Type B pancreatic cell (in vitro differentiated cells): ENCODE measurements around the gene MLST8. TPM values are rescaled to one million over a fixed set of nuclear protein-coding genes. Genes with fewer than 3 reads are reported as not detected.

Experiments
- DNase-seq: peaks from one replicate; pipeline ENCODE4 v3.0.0; 2021; ENCODE audit warnings: mixed read lengths; ENCODE audit not compliant: unreplicated experiment; ENCODE audit errors: extremely low spot score
- H3K27ac Mint-ChIP-seq: 2 replicates; pipeline ENCODE4 v1.8.0; 2021; ENCODE audit warnings: mild to moderate bottlenecking, mixed read lengths
- H3K27me3 Mint-ChIP-seq: 2 replicates; pipeline ENCODE4 v1.8.0; 2021; ENCODE audit warnings: mixed read lengths
- H3K36me3 Mint-ChIP-seq: 2 replicates; pipeline ENCODE4 v1.8.0; 2021; ENCODE audit warnings: mixed read lengths
- H3K4me1 Mint-ChIP-seq: one replicate; pipeline ENCODE4 v1.8.0; 2021; ENCODE audit warnings: mixed read lengths; ENCODE audit not compliant: unreplicated experiment
- H3K4me3 Mint-ChIP-seq: 2 replicates; pipeline ENCODE4 v1.8.0; 2021; ENCODE audit warnings: mild to moderate bottlenecking, mixed read lengths
- H3K9me3 Mint-ChIP-seq: 2 replicates; pipeline ENCODE4 v1.8.0; 2021; ENCODE audit warnings: mixed read lengths
- CTCF ChIP-seq: fragments of 200-600 bp; sonication (generic); conservative IDR thresholded peaks from 2 replicates; pipeline ENCODE4 v1.5.0; 2021; ENCODE audit warnings: antibody characterized with exemption, mild to moderate bottlenecking
- total RNA-seq: library from RNA; stranded (reverse); gene quantifications from 2 replicates; pipeline ENCODE4 v1.2.1, GENCODE V29; 2021; ENCODE audit warnings: low replicate concordance

MLST8 gene
- total RNA-seq, 1 donor from 2014 or later = 56.8 TPM

DNA sequence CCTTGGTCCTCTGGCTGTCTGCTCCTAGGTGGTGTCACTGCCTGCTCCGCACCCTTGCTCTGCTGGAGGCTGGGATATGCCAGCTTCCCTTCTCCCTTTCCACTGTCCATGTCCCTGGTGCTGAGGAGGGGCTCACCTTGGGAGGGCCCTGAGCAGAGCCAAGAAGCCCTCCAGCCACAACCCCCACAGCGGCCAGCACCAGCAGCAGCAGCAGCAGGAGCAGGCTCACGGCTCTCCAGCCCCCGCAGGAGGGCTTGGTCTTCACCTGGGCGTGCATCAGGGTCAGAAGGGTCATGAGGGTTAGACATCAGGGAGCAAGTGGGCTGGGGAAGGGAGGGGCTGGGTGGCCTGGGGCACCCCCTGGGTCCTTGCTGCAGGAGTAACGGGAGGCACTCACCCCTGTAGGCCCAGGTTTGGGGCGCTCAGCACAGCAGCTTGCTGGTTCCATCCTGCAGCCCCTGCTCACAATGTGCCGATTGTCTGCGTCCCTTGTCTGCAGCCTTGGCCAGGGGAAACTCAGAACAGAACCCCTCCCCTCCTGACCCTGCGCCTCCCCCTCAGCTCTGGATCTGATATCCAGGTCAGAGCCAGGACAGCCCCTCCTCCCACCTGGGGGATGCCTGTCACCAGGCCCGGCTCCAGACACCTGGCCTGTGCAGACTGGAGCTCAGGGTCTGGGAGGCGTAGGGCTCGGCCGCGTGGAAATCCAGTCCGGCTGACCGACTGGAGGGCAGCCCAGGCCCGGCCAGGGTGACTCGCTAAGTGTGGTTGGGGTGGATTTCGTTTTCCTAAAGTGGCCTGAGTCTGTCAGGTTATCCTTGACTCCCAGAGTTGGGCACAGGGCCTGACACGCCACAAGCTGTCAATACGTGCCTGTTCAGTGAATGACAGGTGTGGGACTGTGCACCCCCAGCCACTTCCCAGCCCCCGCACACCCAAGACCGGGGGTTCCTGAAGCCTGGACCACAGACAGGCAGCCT is 5.4 kb downstream of the MLST8 start, which contains the start of gene BRICD5:
Gene BRICD5, minus strand, starts transcription at position 478 of the 980 bp plus-strand sequence. Its CDS starts 30 bp downstream, at position 448.
- no peak for DNase-seq
- H3K4me1 Mint-ChIP-seq = peaks cover 21% of the 10 kb centered on the region
- no peaks in the 10 kb centered on the region for H3K27me3 Mint-ChIP-seq
- H3K9me3 Mint-ChIP-seq = no peaks in the 10 kb centered on the region
- H3K36me3 Mint-ChIP-seq = peaks cover 4% of the 10 kb centered on the region
- no peak for TF ChIP-seq CTCF
- no peak within 1 kb of the TSS for H3K27ac Mint-ChIP-seq
- H3K4me3 Mint-ChIP-seq = peak within 1 kb of the TSS; percentile 58

- Mint-ChIP-seq H3K36me3 (peaks cover 4% of the 10 kb centered on the region), H3K4me3 (peak overlapping the region; percentile 58), H3K27me3 (no peaks in the 10 kb centered on the region), H3K27ac (no peak overlapping the region), H3K9me3 (no peaks in the 10 kb centered on the region), H3K4me1 (peaks cover 17% of the 10 kb centered on the region)
- DNase-seq = no peak
- TF ChIP-seq CTCF = no peak
Measured at GRCh38 chr16:2211923-2212347, 6.7 kb downstream of the MLST8 start.

GRCh38 chr16:2212362-2213324 is 7.4 kb downstream of the MLST8 start:
- no peaks in the 10 kb centered on the region for H3K9me3 Mint-ChIP-seq
- H3K36me3 Mint-ChIP-seq = peaks cover 1% of the 10 kb centered on the region
- DNase-seq = no peak
- TF ChIP-seq CTCF = no peak
- H3K27ac Mint-ChIP-seq = peak overlapping the region; percentile 91
- H3K4me3 Mint-ChIP-seq = peak overlapping the region; percentile 86
- no peaks in the 10 kb centered on the region for H3K27me3 Mint-ChIP-seq
- H3K4me1 Mint-ChIP-seq = peaks cover 13% of the 10 kb centered on the region

DNA sequence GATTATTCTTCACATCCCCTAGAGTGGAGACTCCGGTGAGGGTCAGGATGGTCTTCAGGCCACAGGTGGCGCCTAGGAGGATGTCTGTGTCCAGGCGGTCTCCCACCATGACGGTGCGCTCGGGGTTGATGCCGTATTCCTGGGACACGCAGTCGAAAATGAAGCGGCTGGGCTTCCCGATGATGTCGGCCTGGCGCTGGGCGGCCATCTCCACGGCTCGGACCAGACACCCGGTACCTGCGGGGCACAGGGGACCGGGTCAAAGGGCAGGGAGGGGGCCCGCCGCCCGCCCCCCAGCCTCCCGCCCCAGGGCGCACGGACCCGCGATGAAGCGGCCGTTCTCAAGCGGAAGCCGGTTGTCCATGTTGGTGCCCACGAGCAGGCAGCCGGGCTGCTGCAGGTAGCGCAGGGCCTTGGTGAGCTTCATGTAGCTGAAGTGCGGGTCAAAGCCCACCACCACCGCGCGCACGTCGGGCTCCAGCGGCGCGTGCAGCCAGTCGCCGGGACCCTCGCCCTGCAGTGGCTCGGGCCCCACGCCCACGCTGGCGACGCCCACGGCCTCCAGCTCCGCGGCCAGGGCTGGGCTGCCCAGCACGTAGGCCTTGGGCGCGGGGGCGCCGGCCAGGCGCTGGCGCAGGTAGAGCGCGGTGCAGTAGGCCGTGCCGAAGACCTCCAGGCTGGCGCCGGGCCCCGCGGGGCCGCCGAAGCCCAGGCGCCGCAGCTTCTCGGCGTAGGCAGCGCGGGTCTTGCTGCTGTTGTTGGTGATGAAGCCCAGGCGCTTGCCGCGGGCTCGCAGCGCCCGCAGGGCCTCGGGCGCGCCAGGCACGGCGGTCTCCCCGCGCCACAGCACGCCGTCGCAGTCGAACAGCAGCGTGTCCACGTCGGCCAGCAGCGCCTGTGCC is 8.8 kb downstream of the MLST8 start:
- TF ChIP-seq CTCF = no peak
- peak overlapping the region; percentile 91 for H3K27ac Mint-ChIP-seq
- H3K4me1 Mint-ChIP-seq = peaks cover 11% of the 10 kb centered on the region
- peak overlapping the region; percentile 86 for H3K4me3 Mint-ChIP-seq
- H3K27me3 Mint-ChIP-seq = no peaks in the 10 kb centered on the region
- DNase-seq = no peak
- no peaks in the 10 kb centered on the region for H3K9me3 Mint-ChIP-seq
- H3K36me3 Mint-ChIP-seq = no peaks in the 10 kb centered on the region

GRCh38 chr16:2214719-2214968 is 9.4 kb downstream of the MLST8 start, which contains the start of gene PGP:
PGP (minus strand) TSS chr16:2214840; CDS start chr16:2214777, 63 bp downstream.
- Mint-ChIP-seq H3K4me3 (peak within 1 kb of the TSS; percentile 94), H3K36me3 (no peaks in the 10 kb centered on the region), H3K4me1 (peaks cover 11% of the 10 kb centered on the region), H3K9me3 (no peaks in the 10 kb centered on the region), H3K27ac (peak within 1 kb of the TSS; percentile 91), H3K27me3 (no peaks in the 10 kb centered on the region)
- TF ChIP-seq CTCF = no peak
- DNase-seq = no peak
